Caco-2 (cell line): ENCODE measurements around the gene SARNP. TPM values are rescaled to one million over a fixed set of nuclear protein-coding genes. Genes with fewer than 3 reads are reported as not detected.
"Not testable (repeated sequence)": the region's sequence is repeated elsewhere in the genome, so short reads cannot be mapped to it uniquely, and the experiment has no call there.

Experiments used
- Bru-seq: library from RNA; stranded (reverse); fragments of 400-500 nt; gene quantifications from one replicate; lab custom pipeline; 2021; lab: Mats Ljungman, UMichigan
- BruChase-seq, 2 experiments: library from RNA; stranded (reverse); fragments of 400-500 nt; gene quantifications; one replicate each; lab custom pipeline; 2021; lab: Mats Ljungman, UMichigan
- BruUV-seq: library from RNA; stranded (reverse); fragments of 400-500 nt; replicated peaks from 2 replicates; lab custom pipeline; 2021; lab: Mats Ljungman, UMichigan
- CTCF ChIA-PET: fragments of 300-600 bp; sonication (Branson Sonifier 250); formaldehyde crosslinking; loops from one replicate; lab custom pipeline; 2022; ENCODE audit warnings: antibody characterized with exemption; lab: Charles Lee
- POLR2A ChIA-PET: fragments of 300-600 bp; sonication (Branson Sonifier 250); formaldehyde crosslinking; loops from one replicate; lab custom pipeline; 2022; ENCODE audit warnings: antibody characterized with exemption; lab: Charles Lee
- DNase-seq, 2 experiments: peaks; one replicate each; pipeline versions ENCODE4 v3.0.0 to v3.0.0-alpha.2; 2020 to 2022
- H3K27me3 ChIP-seq: replicated peaks from 2 replicates; pipeline ENCODE4 v1.6.0; 2011; ENCODE audit warnings: low read length; ENCODE audit not compliant: control insufficient read depth, insufficient read depth
- H3K36me3 ChIP-seq: 2 replicates; pipeline ENCODE4 v1.5.1; 2011; ENCODE audit warnings: low read length; ENCODE audit not compliant: control insufficient read depth, insufficient read depth
- H3K4me1 ChIP-seq: fragments of 250-450 bp; sonication (Bioruptor Pico); 2 replicates; pipeline ENCODE4 v1.5.1; 2020; ENCODE audit warnings: mild to moderate bottlenecking
- H3K4me3 ChIP-seq: 2 replicates; pipeline ENCODE4 v1.5.1; 2011; ENCODE audit warnings: low read depth, mild to moderate bottlenecking, control low read depth, low read length
- H3K9me3 ChIP-seq: fragments of 250-450 bp; sonication (Bioruptor Pico); 2 replicates; pipeline ENCODE4 v1.5.1; 2020; ENCODE audit warnings: mild to moderate bottlenecking, moderate library complexity
- H3K27ac Mint-ChIP-seq: one replicate; pipeline ENCODE4 v1.8.0; 2022; ENCODE audit warnings: mixed read lengths; ENCODE audit not compliant: unreplicated experiment
- H3K27me3 Mint-ChIP-seq: one replicate; pipeline ENCODE4 v1.8.0; 2022; ENCODE audit warnings: mixed read lengths; ENCODE audit not compliant: insufficient read depth, unreplicated experiment
- H3K36me3 Mint-ChIP-seq: one replicate; pipeline ENCODE4 v1.8.0; 2022; ENCODE audit warnings: mild to moderate bottlenecking, mixed read lengths; ENCODE audit not compliant: insufficient read depth, unreplicated experiment
- H3K4me1 Mint-ChIP-seq: one replicate; pipeline ENCODE4 v1.8.0; 2022; ENCODE audit warnings: low read depth, mixed read lengths; ENCODE audit not compliant: unreplicated experiment
- H3K4me3 Mint-ChIP-seq: one replicate; pipeline ENCODE4 v1.8.0; 2022; ENCODE audit warnings: mild to moderate bottlenecking, moderate library complexity, mixed read lengths; ENCODE audit not compliant: unreplicated experiment
- H3K9me3 Mint-ChIP-seq: one replicate; pipeline ENCODE4 v1.8.0; 2022; ENCODE audit warnings: mixed read lengths; ENCODE audit not compliant: unreplicated experiment
- intact Hi-C: fragments of 100-400 bp; cut with micrococcal nuclease; formaldehyde crosslinking; loops from one replicate; pipeline ENCODE4 v1.10.0; 2022; ENCODE audit not compliant: unreplicated experiment
- long read RNA-seq: library from polyadenylated mRNA; stranded (forward); transcript quantifications from one replicate; pipeline ENCODE4 v2.0.0, GENCODE V29; 2022
- total RNA-seq: library from RNA; stranded (reverse); gene quantifications from 2 replicates; pipeline ENCODE4 v1.2.3, GENCODE V29; 2022
- TF ChIP-seq, protein P1 (sequence below), 2 experiments: fragments of 200-600 bp in 1 of 2; IDR thresholded peaks; 1 replicate in 1 of 2; 2 replicates in 1 of 2; pipeline versions ENCODE4 v1.5.1 to v1.8.0; 2011 to 2022; ENCODE audit warnings: antibody characterized with exemption in 1 of 2, control low read depth in 1 of 2, inconsistent platforms in 1 of 2, low read depth in 1 of 2, low read length in 1 of 2, mild to moderate bottlenecking in 1 of 2, moderate library complexity in 1 of 2; ENCODE audit not compliant: insufficient read depth in 1 of 2, severe bottlenecking in 1 of 2, unreplicated experiment in 1 of 2

Gene SARNP, protein sequence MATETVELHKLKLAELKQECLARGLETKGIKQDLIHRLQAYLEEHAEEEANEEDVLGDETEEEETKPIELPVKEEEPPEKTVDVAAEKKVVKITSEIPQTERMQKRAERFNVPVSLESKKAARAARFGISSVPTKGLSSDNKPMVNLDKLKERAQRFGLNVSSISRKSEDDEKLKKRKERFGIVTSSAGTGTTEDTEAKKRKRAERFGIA
- 70.9 and 77.6 TPM in 2 replicates for total RNA-seq
- Bru-seq, nascent RNA, result percentile 90 among the genes with signal in this experiment
- percentile 91 among the genes with signal in this experiment for BruChase-seq, experiment 1, labeled RNA remaining after a 2-hour chase
- BruChase-seq, experiment 2, labeled RNA remaining after a 6-hour chase, result percentile 93 among the genes with signal in this experiment
- long read RNA-seq, transcript SARNP-202 (12 exons, 1,163 nt), result minor isoform, 5 of 151 reads
- long read RNA-seq, transcript SARNP-201 (11 exons, 926 nt), result major isoform, 134 of 151 reads
- long read RNA-seq, partial matches to known transcripts, result 1 of 151 reads
- long read RNA-seq, other reads (novel, unspliced or antisense), result 11 of 151 reads

DNA sequence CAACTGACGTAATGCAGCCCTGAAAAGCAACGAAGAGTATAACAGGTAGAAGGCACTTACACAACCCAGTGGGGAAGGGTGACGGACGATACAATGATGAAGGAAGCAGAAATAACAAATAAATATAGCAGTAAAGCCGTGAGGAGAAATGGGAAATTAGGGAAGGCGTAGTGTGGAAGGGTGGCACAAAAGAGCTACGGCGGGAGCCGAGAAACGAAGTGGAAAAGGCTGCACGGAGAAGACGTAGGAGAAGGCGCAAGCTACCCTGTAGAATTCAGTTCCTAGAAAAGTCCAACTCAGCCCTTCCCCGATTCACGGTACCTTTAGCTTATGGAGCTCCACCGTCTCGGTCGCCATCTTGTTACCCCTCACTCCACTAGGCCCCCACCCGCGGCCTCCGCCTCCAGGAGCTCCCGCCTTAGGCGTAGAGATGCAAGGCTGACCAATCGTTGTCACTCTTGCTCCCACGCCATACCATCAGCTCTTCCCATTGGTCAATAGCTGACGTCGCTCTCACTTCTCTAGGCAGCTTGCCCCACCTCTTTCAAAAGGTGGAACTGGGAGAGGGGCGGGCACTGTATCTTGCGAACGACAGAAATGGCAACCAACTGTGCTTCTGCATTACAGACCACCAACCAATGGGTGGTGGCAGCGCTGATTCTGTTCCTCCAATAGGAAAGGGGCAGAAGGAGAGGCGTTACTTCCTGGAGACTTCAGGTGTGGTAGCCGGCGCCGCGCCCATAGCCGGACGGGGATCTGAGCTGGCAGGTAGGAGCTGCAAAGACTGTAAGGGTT, at the start of gene SARNP, which contains the start of gene ORMDL2:
SARNP (minus strand) TSS at position 380 of the 795 bp plus-strand sequence; CDS start at position 357, 23 bp downstream.
ORMDL2 (plus strand) TSS at position 697 of the 795 bp plus-strand sequence. CDS start 959 bp downstream, outside the sequence.
- ChIA-PET CTCF (interaction anchor here (0.6 to 1.9 kb wide), 18 partner anchors 9 to 287 kb away, joined by 3 to 28 read pairs (median 4); partner anchors contain the start of genes DNAJC14, PA2G4, PYM1 and RAB5B), POLR2A (interaction anchor here (0.7 to 1.6 kb wide), 15 partner anchors 10 to 192 kb away, joined by 3 to 65 read pairs (median 6); partner anchors contain the start of genes CD63, DNAJC14, PYM1 and RAB5B)
- TF ChIP-seq, protein P1, sequence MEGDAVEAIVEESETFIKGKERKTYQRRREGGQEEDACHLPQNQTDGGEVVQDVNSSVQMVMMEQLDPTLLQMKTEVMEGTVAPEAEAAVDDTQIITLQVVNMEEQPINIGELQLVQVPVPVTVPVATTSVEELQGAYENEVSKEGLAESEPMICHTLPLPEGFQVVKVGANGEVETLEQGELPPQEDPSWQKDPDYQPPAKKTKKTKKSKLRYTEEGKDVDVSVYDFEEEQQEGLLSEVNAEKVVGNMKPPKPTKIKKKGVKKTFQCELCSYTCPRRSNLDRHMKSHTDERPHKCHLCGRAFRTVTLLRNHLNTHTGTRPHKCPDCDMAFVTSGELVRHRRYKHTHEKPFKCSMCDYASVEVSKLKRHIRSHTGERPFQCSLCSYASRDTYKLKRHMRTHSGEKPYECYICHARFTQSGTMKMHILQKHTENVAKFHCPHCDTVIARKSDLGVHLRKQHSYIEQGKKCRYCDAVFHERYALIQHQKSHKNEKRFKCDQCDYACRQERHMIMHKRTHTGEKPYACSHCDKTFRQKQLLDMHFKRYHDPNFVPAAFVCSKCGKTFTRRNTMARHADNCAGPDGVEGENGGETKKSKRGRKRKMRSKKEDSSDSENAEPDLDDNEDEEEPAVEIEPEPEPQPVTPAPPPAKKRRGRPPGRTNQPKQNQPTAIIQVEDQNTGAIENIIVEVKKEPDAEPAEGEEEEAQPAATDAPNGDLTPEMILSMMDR (IDR thresholded peaks at IDR 0.05; ENCODE audit: insufficient read depth in 1 of 2, low read depth in 1 of 2, low read length in 1 of 2, severe bottlenecking in 1 of 2, unreplicated experiment in 1 of 2), result no peak
- peaks cover 2% of the 10 kb centered on the region for H3K36me3 ChIP-seq
- no peaks in the 10 kb centered on the region for H3K27me3 ChIP-seq
- intact Hi-C loops, result loop anchor here (1.0 kb wide), 1 partner anchor 109 kb away; no protein-coding TSS in a partner anchor
- H3K4me1 ChIP-seq, result peaks cover 7% of the 10 kb centered on the region; the same call in 1 of the 2 replicates
- no TSS peak for BruUV-seq
- peaks cover 30% of the 10 kb centered on the region for H3K4me1 Mint-ChIP-seq
- H3K27ac Mint-ChIP-seq, result no peak within 1 kb of the TSS
- no peak within 1 kb of the TSS for H3K4me3 Mint-ChIP-seq
- peaks cover 56% of the 10 kb centered on the region for H3K36me3 Mint-ChIP-seq
- DNase-seq, result peak; percentile 97 to 99
- H3K9me3 Mint-ChIP-seq, result no peaks in the 10 kb centered on the region
- no peaks in the 10 kb centered on the region for H3K27me3 Mint-ChIP-seq
- H3K9me3 ChIP-seq, result no peaks in the 10 kb centered on the region
- H3K4me3 ChIP-seq, result peak within 1 kb of the TSS; percentile 83

DNA sequence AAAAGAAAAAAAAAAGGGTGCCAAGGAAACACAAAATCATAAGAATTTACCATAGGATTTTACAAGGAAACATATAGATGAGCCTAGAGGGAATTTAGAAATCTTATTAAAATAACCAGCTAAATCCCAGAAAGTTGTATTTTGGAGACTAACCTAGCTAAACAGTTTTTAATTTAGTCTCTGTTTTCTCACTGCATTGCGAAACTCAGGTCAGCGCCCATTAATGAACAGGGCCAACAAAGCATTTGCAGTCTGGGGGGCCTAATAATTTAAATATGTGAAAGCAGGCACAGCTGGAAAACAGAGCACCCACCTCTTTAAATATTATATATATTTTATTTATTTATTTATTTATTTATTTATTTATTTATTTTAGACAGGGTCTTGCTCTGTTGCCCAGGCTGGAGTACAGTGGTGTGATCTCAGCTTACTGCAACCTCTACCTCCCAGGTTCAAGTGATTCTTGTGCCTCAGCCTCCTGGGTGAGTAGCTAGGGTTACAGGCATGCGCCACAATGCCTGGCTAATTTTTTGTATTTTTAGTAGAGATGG, 49.0 kb upstream of the SARNP start:
- H3K4me1 Mint-ChIP-seq, H3K36me3 Mint-ChIP-seq, H3K27me3 Mint-ChIP-seq, CTCF ChIA-PET, H3K4me3 ChIP-seq, H3K9me3 ChIP-seq, H3K27ac Mint-ChIP-seq, intact Hi-C loops, H3K36me3 ChIP-seq, H3K27me3 ChIP-seq, DNase-seq, BruUV-seq, H3K9me3 Mint-ChIP-seq, POLR2A ChIA-PET, H3K4me1 ChIP-seq, H3K4me3 Mint-ChIP-seq: not testable (repeated sequence)

DNA sequence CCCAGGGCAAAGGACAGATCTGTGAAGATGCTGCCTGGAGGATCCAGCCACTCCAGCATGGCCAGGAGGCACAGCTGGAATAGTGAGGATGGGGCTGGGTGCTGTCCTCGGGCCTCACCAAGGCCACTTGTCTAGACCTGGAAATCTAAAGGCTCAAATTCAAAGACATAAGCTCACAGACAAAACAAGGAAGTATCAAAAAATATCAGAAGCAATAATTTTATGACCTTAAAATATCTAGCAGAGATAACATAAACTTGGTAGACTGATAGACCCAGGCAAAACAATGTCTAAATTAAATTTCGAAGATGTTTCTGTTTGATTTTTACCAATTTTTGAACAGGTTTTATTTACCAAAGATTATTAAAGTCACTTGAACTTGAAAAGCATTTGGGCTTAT, 47.8 kb upstream of the SARNP start:
- Histone ChIP-seq H3K27me3 (no peaks in the 10 kb centered on the region), H3K36me3 (no peaks in the 10 kb centered on the region), H3K4me1 (peaks cover 7% of the 10 kb centered on the region; the same call in 1 of the 2 replicates), H3K9me3 (0 out of 2 replicates have a peak, but pooled peaks cover 3% of the 10 kb centered on the region), H3K4me3 (no peak overlapping the region)
- ChIA-PET POLR2A (no interaction called here), CTCF (no interaction called here)
- TF ChIP-seq, protein P1 (IDR thresholded peaks at IDR 0.05; ENCODE audit: insufficient read depth in 1 of 2, low read depth in 1 of 2, low read length in 1 of 2, severe bottlenecking in 1 of 2, unreplicated experiment in 1 of 2), result no peak
- no peaks in the 10 kb centered on the region for H3K9me3 Mint-ChIP-seq
- no peaks in the 10 kb centered on the region for H3K36me3 Mint-ChIP-seq
- no peak overlapping the region for H3K27ac Mint-ChIP-seq
- no peaks in the 10 kb centered on the region for H3K4me1 Mint-ChIP-seq
- DNase-seq, result no peak
- H3K27me3 Mint-ChIP-seq, result no peaks in the 10 kb centered on the region
- intact Hi-C loops, result no loop called here
- BruUV-seq, result no TSS peak
- H3K4me3 Mint-ChIP-seq, result no peak overlapping the region

DNA sequence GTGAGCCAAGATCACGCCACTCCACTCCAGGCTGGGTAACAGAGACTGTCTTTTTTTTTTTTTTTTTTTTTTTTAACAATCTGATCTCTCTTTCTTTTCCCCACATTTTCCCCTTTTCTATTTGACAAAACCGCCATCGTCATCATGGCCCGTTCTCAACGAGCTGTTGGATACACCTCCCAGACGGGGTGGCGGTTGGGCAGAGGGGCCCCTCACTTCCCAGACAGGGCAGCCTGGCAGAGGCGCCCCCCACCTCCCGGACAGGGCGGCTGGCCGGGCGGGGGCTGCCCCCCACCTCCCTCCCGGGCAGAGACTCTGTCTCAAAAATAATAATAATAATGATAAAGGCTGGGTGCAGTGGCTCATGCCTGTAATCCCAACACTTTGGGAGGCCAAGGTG, 45.4 kb upstream of the SARNP start:
- H3K4me1 Mint-ChIP-seq, H3K36me3 Mint-ChIP-seq, H3K9me3 Mint-ChIP-seq, H3K4me3 ChIP-seq, intact Hi-C loops, H3K4me3 Mint-ChIP-seq, H3K9me3 ChIP-seq, H3K36me3 ChIP-seq, POLR2A ChIA-PET, DNase-seq, H3K27ac Mint-ChIP-seq, BruUV-seq, H3K27me3 ChIP-seq, H3K27me3 Mint-ChIP-seq, H3K4me1 ChIP-seq: not testable (repeated sequence)
- CTCF ChIA-PET, result interaction anchor here (0.7 kb wide), 1 partner anchor 124 kb away, joined by 4 read pairs; no protein-coding TSS in a partner anchor
